HEK293T (cell line): ENCODE results near the gene IL12RB2.
A peak's percentile ranks its signal among the peaks of the same experiment; 100 is the strongest.
"Not testable (repeated sequence)": the region's sequence is repeated elsewhere in the genome, so short reads cannot be mapped to it uniquely, and the experiment has no call there.

Experiments used
- CTCF ChIA-PET: fragments of 350-600 bp; formaldehyde crosslinking; extraction: SDS; loops from one replicate; lab custom pipeline; 2021; ENCODE audit warnings: antibody characterized with exemption, inconsistent platforms; lab: Yijun Ruan, JAX
- POLR2A ChIA-PET: fragments of 350-600 bp; formaldehyde crosslinking; extraction: SDS; loops from one replicate; lab custom pipeline; 2020; ENCODE audit warnings: antibody characterized with exemption, inconsistent platforms; lab: Yijun Ruan, JAX
- DNase-seq: peaks from one replicate; pipeline ENCODE4 v3.0.0; 2012; ENCODE audit warnings: mixed read lengths; ENCODE audit errors: extremely low spot score
- ARNT ChIP-seq: fragments of 450-650 bp; IDR thresholded peaks from 2 replicates; pipeline ENCODE4 v1.6.1; 2017; ENCODE audit warnings: mild to moderate bottlenecking
- BHLHE40 ChIP-seq: fragments of 450-650 bp; IDR thresholded peaks from 2 replicates; pipeline ENCODE4 v1.6.1; 2016; ENCODE audit warnings: mild to moderate bottlenecking, moderate library complexity, borderline replicate concordance
- CTBP1 ChIP-seq: fragments of 450-650 bp; IDR thresholded peaks from 2 replicates; pipeline ENCODE4 v1.6.1; 2016; ENCODE audit warnings: borderline replicate concordance
- ELF4 ChIP-seq: fragments of 450-650 bp; IDR thresholded peaks from 2 replicates; pipeline ENCODE4 v1.6.1; 2017; ENCODE audit warnings: antibody characterized with exemption
- FOXA1 ChIP-seq: fragments of 450-650 bp; IDR thresholded peaks from 2 replicates; pipeline ENCODE4 v1.6.1; 2016; ENCODE audit warnings: mild to moderate bottlenecking
- FOXK2 ChIP-seq: fragments of 450-650 bp; IDR thresholded peaks from 2 replicates; pipeline ENCODE4 v1.6.1; 2016; ENCODE audit warnings: mild to moderate bottlenecking
- FOXM1 ChIP-seq: fragments of 450-650 bp; IDR thresholded peaks from 2 replicates; pipeline ENCODE4 v1.6.1; 2017; ENCODE audit warnings: mild to moderate bottlenecking, borderline replicate concordance
- HDGF ChIP-seq: fragments of 450-650 bp; IDR thresholded peaks from 2 replicates; pipeline ENCODE4 v1.6.1; 2017; ENCODE audit warnings: antibody characterized with exemption, borderline replicate concordance
- L3MBTL2 ChIP-seq: fragments of 450-650 bp; conservative IDR thresholded peaks from 2 replicates; pipeline ENCODE4 v1.6.1; 2016; ENCODE audit warnings: mild to moderate bottlenecking
- LEF1 ChIP-seq: fragments of 450-650 bp; IDR thresholded peaks from 2 replicates; pipeline ENCODE4 v1.6.1; 2017; ENCODE audit warnings: mild to moderate bottlenecking, borderline replicate concordance
- NFRKB ChIP-seq: fragments of 450-650 bp; IDR thresholded peaks from 2 replicates; pipeline ENCODE4 v1.6.1; 2016; ENCODE audit warnings: mild to moderate bottlenecking, moderate library complexity
- PKNOX1 ChIP-seq: fragments of 450-650 bp; IDR thresholded peaks from 2 replicates; pipeline ENCODE4 v1.6.1; 2016
- SP1 ChIP-seq: fragments of 450-650 bp; IDR thresholded peaks from 2 replicates; pipeline ENCODE4 v1.6.1; 2017
- SUZ12 ChIP-seq: fragments of 450-650 bp; IDR thresholded peaks from 2 replicates; pipeline ENCODE4 v1.6.1; 2016; ENCODE audit warnings: mild to moderate bottlenecking
- TARDBP ChIP-seq: fragments of 450-650 bp; IDR thresholded peaks from 2 replicates; pipeline ENCODE4 v1.6.1; 2016
- ZNF384 ChIP-seq: fragments of 450-650 bp; IDR thresholded peaks from 2 replicates; pipeline ENCODE4 v1.6.1; 2016

Gene IL12RB2

GRCh38 chr1:67393737-67394136 lies 86.1 kb downstream of the IL12RB2 start:
- CTCF ChIA-PET: no interaction called here
- POLR2A ChIA-PET: interaction anchor here (1.3 kb wide), 1 partner anchor 36 kb away, joined by 3 read pairs; the partner anchor contains the start of gene SERBP1
- DNase-seq: no peak
- TF ChIP-seq TARDBP: no peak
- TF ChIP-seq FOXK2: no peak
- no peak for TF ChIP-seq LEF1
- no peak for TF ChIP-seq L3MBTL2
- no peak for TF ChIP-seq HDGF
- TF ChIP-seq SP1: no peak
- no peak for TF ChIP-seq FOXM1
- TF ChIP-seq ELF4: no peak
- no peak for TF ChIP-seq NFRKB

GRCh38 chr1:67394548-67394947 lies 86.9 kb downstream of the IL12RB2 start:
- TF ChIP-seq PKNOX1: no peak
- TF ChIP-seq HDGF: no peak
- TF ChIP-seq LEF1: no peak
- TF ChIP-seq ELF4: no peak
- no peak for TF ChIP-seq CTBP1
- no peak for TF ChIP-seq FOXK2
- no peak for TF ChIP-seq FOXM1
- TF ChIP-seq ZNF384: no peak
- no peak for TF ChIP-seq ARNT
- no peak for TF ChIP-seq NFRKB
- TF ChIP-seq SP1: no peak
- POLR2A ChIA-PET: no interaction called here
- no peak for DNase-seq
- CTCF ChIA-PET: no interaction called here

- ChIA-PET POLR2A (no interaction called here), CTCF (interaction anchor here (0.5 kb wide), 1 partner anchor 25 kb away, joined by 3 read pairs; no protein-coding TSS in a partner anchor)
- no peak for TF ChIP-seq FOXK2
- TF ChIP-seq SUZ12: no peak
- TF ChIP-seq FOXA1: no peak
- TF ChIP-seq FOXM1: no peak
- no peak for TF ChIP-seq PKNOX1
- TF ChIP-seq CTBP1: no peak
- TF ChIP-seq HDGF: no peak
- no peak for TF ChIP-seq TARDBP
- no peak for TF ChIP-seq ELF4
- no peak for TF ChIP-seq ZNF384
- TF ChIP-seq SP1: no peak
- no peak for TF ChIP-seq LEF1
- no peak for TF ChIP-seq NFRKB
- no peak for TF ChIP-seq BHLHE40
- TF ChIP-seq ARNT: no peak
- TF ChIP-seq L3MBTL2: no peak
- DNase-seq: no peak
Observed at GRCh38 chr1:67399199-67399993, 91.7 kb downstream of the IL12RB2 start.

- peak; percentile 38; the same call in 1 of the 2 replicates for TF ChIP-seq BHLHE40
- DNase-seq, POLR2A ChIA-PET, CTCF ChIA-PET: not testable (repeated sequence)
Observed at GRCh38 chr1:67400029-67400786, 92.5 kb downstream of the IL12RB2 start.

GRCh38 chr1:67401443-67401842 lies 93.8 kb downstream of the IL12RB2 start:
- ChIA-PET POLR2A (interaction anchor here (0.9 kb wide), 1 partner anchor 27 kb away, joined by 3 read pairs; no protein-coding TSS in a partner anchor), CTCF (no interaction called here)
- DNase-seq: no peak
- TF ChIP-seq ZNF384 (no peak), L3MBTL2 (no peak), LEF1 (no peak), FOXM1 (no peak), ARNT (no peak), FOXK2 (no peak), SP1 (no peak), BHLHE40 (no peak), TARDBP (no peak), CTBP1 (no peak)

GRCh38 chr1:67404212-67404620 lies 96.5 kb downstream of the IL12RB2 start:
- CTCF ChIA-PET: no interaction called here
- DNase-seq: no peak
- POLR2A ChIA-PET: interaction anchor here (0.6 kb wide), 1 partner anchor 57 kb away, joined by 4 read pairs; no protein-coding TSS in a partner anchor
- no peak for TF ChIP-seq NFRKB
- TF ChIP-seq FOXA1: no peak
- TF ChIP-seq L3MBTL2: no peak
- TF ChIP-seq CTBP1: no peak
- no peak for TF ChIP-seq ARNT
- no peak for TF ChIP-seq BHLHE40
- no peak for TF ChIP-seq TARDBP
- TF ChIP-seq ELF4: no peak
- TF ChIP-seq SP1: no peak
- no peak for TF ChIP-seq ZNF384
- TF ChIP-seq HDGF: no peak
